Smooth muscle cell (in vitro differentiated cells): ENCODE results near the gene SLC1A3. TPM values are rescaled to one million over a fixed set of nuclear protein-coding genes. Genes with fewer than 3 reads are reported as not detected.

Experiments
- DNase-seq: peaks from one replicate; lab custom pipeline; 2025; ENCODE audit not compliant: unreplicated experiment; lab: John Stamatoyannopoulos, UW
- H2AFZ ChIP-seq: fragments of 200-600 bp; sonication (generic); 2 replicates; pipeline ENCODE4 v1.6.0; 2016; ENCODE audit warnings: antibody characterized with exemption, low read depth, mild to moderate bottlenecking
- H3F3A ChIP-seq: fragments of 200-600 bp; sonication (generic); 2 replicates; pipeline ENCODE4 v1.6.0; 2017; ENCODE audit warnings: antibody characterized with exemption, low read depth
- H3K27ac ChIP-seq: fragments of 200-600 bp; sonication (generic); 2 replicates; pipeline ENCODE4 v1.5.1; 2016; ENCODE audit warnings: low read depth, mild to moderate bottlenecking
- H3K27me3 ChIP-seq: fragments of 200-600 bp; sonication (generic); 2 replicates; pipeline ENCODE4 v1.6.1; 2016; ENCODE audit warnings: low read depth, mild to moderate bottlenecking
- H3K36me3 ChIP-seq: fragments of 200-600 bp; sonication (generic); 2 replicates; pipeline ENCODE4 v1.5.1; 2016; ENCODE audit warnings: low read depth
- H3K4me1 ChIP-seq: fragments of 200-600 bp; sonication (generic); 2 replicates; pipeline ENCODE4 v1.5.1; 2016; ENCODE audit warnings: low read depth
- H3K4me2 ChIP-seq: fragments of 200-600 bp; sonication (generic); 2 replicates; pipeline ENCODE4 v1.6.0; 2016; ENCODE audit warnings: mild to moderate bottlenecking
- H3K4me3 ChIP-seq: fragments of 200-600 bp; sonication (generic); 2 replicates; pipeline ENCODE4 v1.5.1; 2016; ENCODE audit warnings: mild to moderate bottlenecking
- H3K79me2 ChIP-seq: fragments of 200-600 bp; sonication (generic); 2 replicates; pipeline ENCODE4 v1.6.0; 2016; ENCODE audit warnings: low read depth, mild to moderate bottlenecking
- H3K9ac ChIP-seq: fragments of 200-600 bp; sonication (generic); 2 replicates; pipeline ENCODE4 v1.6.0; 2016; ENCODE audit warnings: low read depth
- H3K9me3 ChIP-seq: fragments of 200-600 bp; sonication (generic); replicated peaks from 2 replicates; pipeline ENCODE4 v1.5.1; 2016; ENCODE audit warnings: low read depth
- H4K20me1 ChIP-seq: fragments of 200-600 bp; sonication (generic); 2 replicates; pipeline ENCODE4 v1.6.0; 2016; ENCODE audit warnings: low read depth
- WGBS: methylation state at CpG from one replicate; pipeline ENCODE4 v1.1.7; 2016; ENCODE audit warnings: low lambda C conversion rate; 5-methylcytosine and 5-hydroxymethylcytosine counted together
- polyA plus RNA-seq: library from polyadenylated mRNA; unstranded; fragments of >200 nt; fragmentation: Nextera tagmentation; extraction: Ambion mirVana; gene quantifications from 2 replicates; pipeline ENCODE4 v1.2.1, GENCODE V29; 2016
- total RNA-seq: library from RNA; depleted of rRNA; stranded (reverse); fragments of >200 nt; gene quantifications from 2 replicates; pipeline ENCODE4 v1.2.3, GENCODE V29; 2014
- TF ChIP-seq, protein P1 (sequence below): fragments of 200-600 bp; sonication (generic); IDR thresholded peaks from 2 replicates; pipeline ENCODE4 v1.5.1; 2017; ENCODE audit warnings: borderline replicate concordance, mild to moderate bottlenecking, antibody characterized with exemption; ENCODE audit not compliant: insufficient read depth, poor library complexity, severe bottlenecking

Gene SLC1A3
- total and polyA plus RNA-seq, 2 experiments from 2014 or later = 2.1 to 6.8 TPM

DNA sequence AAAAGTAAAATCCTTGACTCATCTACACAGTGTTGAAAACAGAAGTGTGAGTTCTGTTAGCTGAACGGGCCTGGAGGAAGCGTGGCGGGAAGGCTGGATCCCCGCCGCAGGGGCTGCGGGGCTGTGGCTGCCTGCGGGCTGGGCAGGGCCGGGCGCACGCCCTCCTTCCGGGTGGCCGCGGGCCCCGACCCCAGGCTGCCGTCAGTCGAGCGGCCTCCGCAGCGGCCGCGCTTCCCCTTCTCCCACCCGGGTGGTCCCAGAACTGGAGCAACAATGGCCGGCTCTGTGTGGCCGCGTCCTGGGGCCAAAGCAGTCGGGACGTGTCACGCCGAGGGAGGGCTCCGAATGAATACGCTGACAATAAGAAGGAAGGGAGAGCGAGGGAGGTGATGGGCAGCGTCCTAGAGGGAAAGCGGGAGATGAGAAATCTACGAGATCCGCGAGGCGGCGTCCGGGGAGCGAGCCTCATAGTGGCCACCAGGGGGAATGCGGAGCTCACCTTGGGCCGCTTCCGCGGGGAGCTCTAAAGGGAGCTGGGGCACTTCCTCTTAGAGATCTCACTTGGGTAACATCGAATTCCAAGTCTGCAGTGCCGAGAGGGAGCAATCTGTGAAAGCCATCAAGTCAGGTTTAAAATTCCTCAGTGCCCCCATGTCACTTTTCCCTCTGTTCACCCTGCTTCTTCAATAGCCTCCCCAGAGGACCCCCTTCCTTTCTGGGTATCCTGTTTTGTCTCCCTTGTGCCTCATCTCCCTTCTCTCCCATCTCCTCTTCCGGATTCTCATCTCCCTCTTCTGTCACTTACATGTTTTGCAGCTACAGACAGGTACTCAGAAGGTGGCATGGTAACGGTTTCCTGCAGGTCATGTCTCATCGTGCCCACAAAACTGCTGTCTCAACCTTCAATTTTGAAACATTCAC, 83.9 kb downstream of the SLC1A3 start:
- H3K79me2 ChIP-seq = no peaks in the 10 kb centered on the region
- DNase-seq = peak; percentile 33
- peak overlapping the region; percentile 58 for H3K27ac ChIP-seq
- TF ChIP-seq, protein P1, sequence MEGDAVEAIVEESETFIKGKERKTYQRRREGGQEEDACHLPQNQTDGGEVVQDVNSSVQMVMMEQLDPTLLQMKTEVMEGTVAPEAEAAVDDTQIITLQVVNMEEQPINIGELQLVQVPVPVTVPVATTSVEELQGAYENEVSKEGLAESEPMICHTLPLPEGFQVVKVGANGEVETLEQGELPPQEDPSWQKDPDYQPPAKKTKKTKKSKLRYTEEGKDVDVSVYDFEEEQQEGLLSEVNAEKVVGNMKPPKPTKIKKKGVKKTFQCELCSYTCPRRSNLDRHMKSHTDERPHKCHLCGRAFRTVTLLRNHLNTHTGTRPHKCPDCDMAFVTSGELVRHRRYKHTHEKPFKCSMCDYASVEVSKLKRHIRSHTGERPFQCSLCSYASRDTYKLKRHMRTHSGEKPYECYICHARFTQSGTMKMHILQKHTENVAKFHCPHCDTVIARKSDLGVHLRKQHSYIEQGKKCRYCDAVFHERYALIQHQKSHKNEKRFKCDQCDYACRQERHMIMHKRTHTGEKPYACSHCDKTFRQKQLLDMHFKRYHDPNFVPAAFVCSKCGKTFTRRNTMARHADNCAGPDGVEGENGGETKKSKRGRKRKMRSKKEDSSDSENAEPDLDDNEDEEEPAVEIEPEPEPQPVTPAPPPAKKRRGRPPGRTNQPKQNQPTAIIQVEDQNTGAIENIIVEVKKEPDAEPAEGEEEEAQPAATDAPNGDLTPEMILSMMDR = peak; percentile 69
- H4K20me1 ChIP-seq = no peaks in the 10 kb centered on the region
- H2AFZ ChIP-seq = peak overlapping the region; percentile 95
- peaks cover 17% of the 10 kb centered on the region for H3F3A ChIP-seq
- peak overlapping the region; percentile 72 for H3K9ac ChIP-seq
- H3K4me3 ChIP-seq = peak overlapping the region; percentile 73
- H3K27me3 ChIP-seq = no peaks in the 10 kb centered on the region
- WGBS = 3% methylated on average over 48 of the region's 50 CpGs
- H3K4me1 ChIP-seq = no peaks in the 10 kb centered on the region
- H3K4me2 ChIP-seq = peak overlapping the region; percentile 96
- H3K9me3 ChIP-seq = no peaks in the 10 kb centered on the region
- H3K36me3 ChIP-seq = no peaks in the 10 kb centered on the region

DNA sequence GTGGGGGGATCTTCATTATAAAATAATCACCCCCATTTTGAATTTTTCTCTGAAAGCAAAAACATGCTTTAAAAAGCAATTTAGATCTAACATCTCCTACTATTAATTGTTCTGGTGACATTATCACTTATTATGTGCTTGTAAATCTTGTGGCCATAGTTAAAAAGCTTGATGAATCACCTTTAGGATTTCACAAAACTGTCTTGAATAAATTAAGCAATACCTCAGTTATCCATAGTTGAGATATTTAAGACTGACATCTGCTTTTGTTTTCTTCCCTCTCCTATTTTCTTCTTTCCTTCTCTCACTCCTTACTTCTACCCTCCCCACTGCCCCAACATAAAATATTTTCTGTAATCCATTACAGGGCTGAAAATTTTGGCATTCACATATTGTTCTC, 84.8 kb downstream of the SLC1A3 start:
- Histone ChIP-seq H3F3A (peaks cover 17% of the 10 kb centered on the region), H3K79me2 (no peaks in the 10 kb centered on the region), H3K4me2 (no peak overlapping the region), H3K9me3 (no peaks in the 10 kb centered on the region), H3K27me3 (no peaks in the 10 kb centered on the region), H2AFZ (no peak overlapping the region), H3K4me1 (no peaks in the 10 kb centered on the region), H3K27ac (no peak overlapping the region), H3K4me3 (no peak overlapping the region), H3K9ac (no peak overlapping the region), H4K20me1 (no peaks in the 10 kb centered on the region), H3K36me3 (no peaks in the 10 kb centered on the region)
- TF ChIP-seq, protein P1 = no peak
- DNase-seq = no peak

DNA sequence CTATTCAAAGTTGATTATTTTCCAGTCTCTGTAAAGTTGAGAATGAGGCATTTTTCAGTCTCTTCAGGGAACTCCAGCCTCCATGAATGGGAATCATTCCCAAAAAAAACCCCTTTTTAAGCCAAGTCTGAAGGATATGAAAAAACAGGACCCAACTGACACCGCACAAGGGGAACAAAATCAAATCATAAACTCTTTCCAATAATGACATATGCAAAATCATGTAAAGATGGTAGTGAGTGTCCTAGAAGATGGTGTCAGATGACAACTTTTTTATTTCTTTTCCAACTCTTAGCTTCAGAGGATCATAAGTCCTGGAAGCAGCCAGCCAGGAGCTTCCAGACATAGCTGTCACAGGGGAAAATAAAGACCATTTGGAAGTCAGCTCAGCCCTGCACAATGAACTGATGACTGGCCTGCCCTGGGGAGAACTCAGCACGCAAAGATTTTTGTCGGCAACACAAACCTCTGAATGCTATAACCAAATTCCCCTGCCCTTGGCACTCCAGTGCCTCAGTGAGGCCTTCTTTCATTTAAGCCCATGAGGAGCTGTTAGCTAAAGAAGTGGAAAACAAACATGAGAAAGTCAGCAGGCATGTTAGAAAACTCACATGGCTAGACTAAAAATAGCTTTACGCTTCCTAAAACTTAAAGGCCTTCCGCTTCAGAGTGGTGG, 85.4 kb downstream of the SLC1A3 start:
- Histone ChIP-seq H3K4me1 (no peaks in the 10 kb centered on the region), H3K4me3 (no peak overlapping the region), H3F3A (peaks cover 17% of the 10 kb centered on the region), H2AFZ (no peak overlapping the region), H3K9ac (no peak overlapping the region), H3K27me3 (no peaks in the 10 kb centered on the region), H4K20me1 (no peaks in the 10 kb centered on the region), H3K36me3 (no peaks in the 10 kb centered on the region), H3K27ac (no peak overlapping the region), H3K79me2 (no peaks in the 10 kb centered on the region), H3K9me3 (no peaks in the 10 kb centered on the region), H3K4me2 (no peak overlapping the region)
- DNase-seq = no peak
- TF ChIP-seq, protein P1 = no peak
- 48% methylated on average over 5 of the region's 5 CpGs for WGBS
